ENCODE results near the gene PRR23E.

GRCh38 chr3:127213381-127213918 is 20.5 kb downstream of the PRR23E start:
- TF ChIP-seq CTCF (IDR thresholded peaks at IDR 0.05) (no peak), POLR2A (IDR thresholded peaks at IDR 0.05) (no peak)
